Ascending aorta (tissue), 2 donors: ENCODE measurements around the gene ANKRD52. TPM values are rescaled to one million over a fixed set of nuclear protein-coding genes. Genes with fewer than 3 reads are reported as not detected.

Experiments used
- DNase-seq, 2 donors: peaks; one replicate each; pipeline ENCODE4 v3.0.0-alpha.2; 2019; ENCODE audit warnings: low spot score in 2 of 2
- H3K27ac ChIP-seq, 2 donors: fragments of 200-600 bp; sonication (generic); one replicate each; pipeline ENCODE4 v1.5.1; 2016 to 2017; ENCODE audit warnings: mild to moderate bottlenecking in 1 of 2
- H3K27me3 ChIP-seq: fragments of 200-600 bp; sonication (generic); one replicate; pipeline ENCODE4 v1.5.1; 2017
- H3K36me3 ChIP-seq, 2 donors: fragments of 200-600 bp; sonication (generic); one replicate each; pipeline ENCODE4 v1.5.1; 2016
- H3K4me1 ChIP-seq, 2 donors: fragments of 200-600 bp; sonication (generic); one replicate each; pipeline ENCODE4 v1.5.1; 2016 to 2017; ENCODE audit warnings: mild to moderate bottlenecking in 1 of 2
- H3K4me3 ChIP-seq, 2 donors: fragments of 200-600 bp; sonication (generic); one replicate each; pipeline ENCODE4 v1.5.1; 2016 to 2017; ENCODE audit warnings: mild to moderate bottlenecking in 1 of 2
- H3K9me3 ChIP-seq, 2 donors: fragments of 200-600 bp; sonication (generic); one replicate each; pipeline ENCODE4 v1.5.1; 2016
- intact Hi-C: fragments of 100-400 bp; cut with DNase I; formaldehyde crosslinking; loops from one replicate; pipeline ENCODE4 v1.15.1; 2023
- total RNA-seq: library from RNA; depleted of rRNA; stranded (reverse); fragments of >200 nt; gene quantifications from one replicate; pipeline ENCODE4 v1.1.0, GENCODE V29; 2016
- TF ChIP-seq, protein P1 (sequence below), 3 experiments: fragments of 200-600 bp in 2 of 3; fragments of 450-650 bp in 1 of 3; sonication (generic) in 2 of 3; IDR thresholded peaks; one replicate each; pipeline ENCODE4 v1.5.1; 2016 to 2019; ENCODE audit warnings: antibody characterized with exemption in 3 of 3, mild to moderate bottlenecking in 1 of 3, moderate library complexity in 1 of 3

The ANKRD52 gene
- total RNA-seq, 1 donor from 2014 or later: 17.5 TPM

DNA sequence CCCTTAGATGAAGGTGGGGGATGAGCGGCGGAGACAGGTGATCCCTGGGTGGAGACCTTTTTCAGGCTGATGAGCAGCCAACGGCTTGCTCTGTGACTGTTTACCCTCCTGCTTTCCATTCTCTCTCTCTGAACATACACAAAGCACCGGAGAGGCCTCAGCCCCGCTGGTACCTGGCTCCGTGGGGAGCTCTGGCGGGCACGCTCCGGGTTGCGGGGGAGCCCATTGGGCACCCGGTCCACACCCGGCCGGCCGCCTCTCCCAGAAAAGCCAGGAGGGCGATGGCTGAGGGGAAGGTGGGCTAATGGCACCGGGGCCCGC, 69.4 kb downstream of the ANKRD52 start:
- H3K4me3 ChIP-seq: peak overlapping the region; percentile 68 to 91
- DNase-seq: peak in 1 of 2 donors; percentile 69
- peaks cover 22 to 29% of the 10 kb centered on the region in 2 donors for H3K36me3 ChIP-seq
- peak overlapping the region; percentile 85 to 97 for H3K27ac ChIP-seq
- TF ChIP-seq, protein P1, sequence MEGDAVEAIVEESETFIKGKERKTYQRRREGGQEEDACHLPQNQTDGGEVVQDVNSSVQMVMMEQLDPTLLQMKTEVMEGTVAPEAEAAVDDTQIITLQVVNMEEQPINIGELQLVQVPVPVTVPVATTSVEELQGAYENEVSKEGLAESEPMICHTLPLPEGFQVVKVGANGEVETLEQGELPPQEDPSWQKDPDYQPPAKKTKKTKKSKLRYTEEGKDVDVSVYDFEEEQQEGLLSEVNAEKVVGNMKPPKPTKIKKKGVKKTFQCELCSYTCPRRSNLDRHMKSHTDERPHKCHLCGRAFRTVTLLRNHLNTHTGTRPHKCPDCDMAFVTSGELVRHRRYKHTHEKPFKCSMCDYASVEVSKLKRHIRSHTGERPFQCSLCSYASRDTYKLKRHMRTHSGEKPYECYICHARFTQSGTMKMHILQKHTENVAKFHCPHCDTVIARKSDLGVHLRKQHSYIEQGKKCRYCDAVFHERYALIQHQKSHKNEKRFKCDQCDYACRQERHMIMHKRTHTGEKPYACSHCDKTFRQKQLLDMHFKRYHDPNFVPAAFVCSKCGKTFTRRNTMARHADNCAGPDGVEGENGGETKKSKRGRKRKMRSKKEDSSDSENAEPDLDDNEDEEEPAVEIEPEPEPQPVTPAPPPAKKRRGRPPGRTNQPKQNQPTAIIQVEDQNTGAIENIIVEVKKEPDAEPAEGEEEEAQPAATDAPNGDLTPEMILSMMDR (IDR thresholded peaks at IDR 0.05): no peak
- peaks cover 3 to 6% of the 10 kb centered on the region in 2 donors for H3K4me1 ChIP-seq
- H3K9me3 ChIP-seq: no peaks in the 10 kb centered on the region
- no peaks in the 10 kb centered on the region for H3K27me3 ChIP-seq
- intact Hi-C loops: loop anchor here (1.0 to 2.0 kb wide), 5 partner anchors 30 to 70 kb away; partner anchors contain the start of genes ANKRD52, MYL6 and NABP2

DNA sequence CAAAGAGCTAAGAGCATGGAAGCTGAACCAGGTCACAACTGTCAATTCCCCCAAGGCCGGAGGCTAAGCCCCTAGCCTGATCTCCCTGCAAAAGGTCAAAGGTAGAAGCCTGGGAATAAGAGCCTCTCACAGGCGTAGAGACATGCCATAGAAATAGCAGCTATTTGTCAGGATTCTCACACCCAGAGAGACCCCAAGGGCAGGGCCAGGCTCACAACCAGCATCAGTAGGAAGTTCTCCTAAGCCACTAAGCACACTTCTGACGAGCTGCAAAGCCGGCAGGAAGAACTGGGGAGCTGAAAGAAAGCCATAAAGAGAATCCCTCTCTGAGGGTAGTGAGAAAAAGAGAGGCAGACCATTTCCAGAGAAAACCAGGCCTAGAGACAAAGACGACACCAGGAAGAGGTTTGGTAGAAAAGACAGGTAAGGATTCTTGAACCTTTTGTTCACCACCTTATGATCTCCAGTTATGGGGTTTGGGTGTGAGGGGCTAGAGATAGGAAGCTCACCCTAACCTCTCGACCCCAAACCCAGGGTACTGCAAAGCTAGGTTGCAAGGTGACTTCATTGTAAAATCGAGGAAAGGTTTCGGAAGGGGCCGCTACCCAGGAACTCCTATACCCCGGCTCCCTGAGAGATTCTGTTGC, 69.9 kb downstream of the ANKRD52 start:
- Histone ChIP-seq H3K36me3 (peaks cover 26 to 34% of the 10 kb centered on the region in 2 donors), H3K9me3 (no peaks in the 10 kb centered on the region), H3K27ac (peak overlapping the region; percentile 85 to 97), H3K27me3 (no peaks in the 10 kb centered on the region), H3K4me1 (peaks cover 3 to 6% of the 10 kb centered on the region in 2 donors), H3K4me3 (peak overlapping the region; percentile 68 to 91)
- DNase-seq: no peak
- intact Hi-C loops: loop anchor here (2.0 kb wide), 2 partner anchors 29 to 71 kb away; partner anchors contain the start of genes ANKRD52 and MYL6
- TF ChIP-seq, protein P1 (IDR thresholded peaks at IDR 0.05): no peak

Other genes starting within 250 kb of the ANKRD52 start
- 1.6 TPM for gene IKZF4, start 237.3 kb downstream of the ANKRD52 start, total RNA-seq
- gene RPS26, start 216.5 kb downstream of the ANKRD52 start, total RNA-seq: 877 TPM
- 3.2 TPM for gene ERBB3, start 178.2 kb downstream of the ANKRD52 start, total RNA-seq
- 101 TPM for gene PA2G4, start 153.8 kb downstream of the ANKRD52 start, total RNA-seq
- 1,819 TPM for gene RPL41, start 141.8 kb downstream of the ANKRD52 start, total RNA-seq
- 11.1 TPM for gene ZC3H10, start 140.1 kb downstream of the ANKRD52 start, total RNA-seq
- gene ESYT1, start 130.1 kb downstream of the ANKRD52 start, total RNA-seq: 119 TPM
- gene MYL6B, start 105.8 kb downstream of the ANKRD52 start, total RNA-seq: 53.6 TPM
- gene MYL6, start 100.0 kb downstream of the ANKRD52 start, total RNA-seq: 1,476 TPM
- gene SMARCC2, start 68.9 kb downstream of the ANKRD52 start, total RNA-seq: 53.9 TPM
- gene RNF41, start 36.5 kb downstream of the ANKRD52 start, total RNA-seq: 50.3 TPM
- gene NABP2, start 34.0 kb downstream of the ANKRD52 start, total RNA-seq: 2.8 TPM
- not detected for gene SLC39A5, start 28.3 kb downstream of the ANKRD52 start, total RNA-seq
- 4.8 TPM for gene COQ10A, start 8.6 kb upstream of the ANKRD52 start, total RNA-seq
- 55.2 TPM for gene CS, start 41.9 kb upstream of the ANKRD52 start, total RNA-seq
- gene CNPY2, start 57.6 kb upstream of the ANKRD52 start, total RNA-seq: 34.6 TPM
- 45.3 TPM for gene PAN2, start 75.6 kb upstream of the ANKRD52 start, total RNA-seq
- not detected for gene IL23A, start 80.5 kb upstream of the ANKRD52 start, total RNA-seq
- gene STAT2, start 101.7 kb upstream of the ANKRD52 start, total RNA-seq: 246 TPM
- gene APOF, start 104.5 kb upstream of the ANKRD52 start, total RNA-seq: not detected
- 2.0 TPM for gene TIMELESS, start 191.0 kb upstream of the ANKRD52 start, total RNA-seq
- gene MIP, start 196.3 kb upstream of the ANKRD52 start, total RNA-seq: not detected
- 0.43 TPM for gene SPRYD4, start 210.2 kb upstream of the ANKRD52 start, total RNA-seq
- not detected for gene GLS2, start 229.8 kb upstream of the ANKRD52 start, total RNA-seq